HL-60 (cell line): Measurements from ENCODE around the gene GLT1D1.
A peak's percentile ranks its signal among the peaks of the same experiment; 100 is the strongest.

Experiments used
- DNase-seq, 2 experiments: peaks; one replicate each; pipeline ENCODE4 v3.0.0-alpha.2; 2010 to 2020; ENCODE audit warnings: low read depth in 1 of 2, low spot score in 1 of 2
- H3K27ac ChIP-seq: fragments of 250-450 bp; sonication (Bioruptor Pico); replicated peaks from 2 replicates; pipeline ENCODE4 v1.5.1; 2020; ENCODE audit warnings: mild to moderate bottlenecking, moderate library complexity
- H3K27me3 ChIP-seq: fragments of 250-450 bp; sonication (Bioruptor Pico); 2 replicates; pipeline ENCODE4 v1.5.1; 2021; ENCODE audit warnings: mild to moderate bottlenecking, moderate library complexity; ENCODE audit not compliant: insufficient read depth, poor library complexity, severe bottlenecking
- H3K4me3 ChIP-seq: replicated peaks from 2 replicates; pipeline ENCODE4 v1.5.1; 2011; ENCODE audit warnings: mild to moderate bottlenecking, control low read depth, low read length; ENCODE audit not compliant: insufficient read depth
- GABPA ChIP-seq: IDR thresholded peaks from 2 replicates; pipeline ENCODE4 v1.6.1; 2012; ENCODE audit warnings: low read depth
- POLR2AphosphoS5 ChIP-seq: IDR thresholded peaks from 2 replicates; pipeline ENCODE4 v1.6.1; 2012; ENCODE audit warnings: low read depth
- SPI1 ChIP-seq: IDR thresholded peaks from 2 replicates; pipeline ENCODE4 v1.6.1; 2012; ENCODE audit warnings: low read depth, mild to moderate bottlenecking, borderline replicate concordance
- TF ChIP-seq, protein P1 (sequence below): IDR thresholded peaks from 2 replicates; pipeline ENCODE4 v1.6.1; 2012; ENCODE audit warnings: low read depth; ENCODE audit not compliant: insufficient replicate concordance
- TF ChIP-seq, protein P2 (sequence below): IDR thresholded peaks from one replicate; pipeline ENCODE4 v1.5.1; 2011; ENCODE audit warnings: low read length, control low read depth, inconsistent platforms; ENCODE audit not compliant: insufficient read depth

GLT1D1 gene

GRCh38 chr12:128806573-128806972 lies 46.7 kb upstream of the GLT1D1 start:
- no peak overlapping the region for H3K27ac ChIP-seq
- no peak overlapping the region for H3K4me3 ChIP-seq
- DNase-seq: no peak
- TF ChIP-seq GABPA: no peak
- TF ChIP-seq, protein P1, sequence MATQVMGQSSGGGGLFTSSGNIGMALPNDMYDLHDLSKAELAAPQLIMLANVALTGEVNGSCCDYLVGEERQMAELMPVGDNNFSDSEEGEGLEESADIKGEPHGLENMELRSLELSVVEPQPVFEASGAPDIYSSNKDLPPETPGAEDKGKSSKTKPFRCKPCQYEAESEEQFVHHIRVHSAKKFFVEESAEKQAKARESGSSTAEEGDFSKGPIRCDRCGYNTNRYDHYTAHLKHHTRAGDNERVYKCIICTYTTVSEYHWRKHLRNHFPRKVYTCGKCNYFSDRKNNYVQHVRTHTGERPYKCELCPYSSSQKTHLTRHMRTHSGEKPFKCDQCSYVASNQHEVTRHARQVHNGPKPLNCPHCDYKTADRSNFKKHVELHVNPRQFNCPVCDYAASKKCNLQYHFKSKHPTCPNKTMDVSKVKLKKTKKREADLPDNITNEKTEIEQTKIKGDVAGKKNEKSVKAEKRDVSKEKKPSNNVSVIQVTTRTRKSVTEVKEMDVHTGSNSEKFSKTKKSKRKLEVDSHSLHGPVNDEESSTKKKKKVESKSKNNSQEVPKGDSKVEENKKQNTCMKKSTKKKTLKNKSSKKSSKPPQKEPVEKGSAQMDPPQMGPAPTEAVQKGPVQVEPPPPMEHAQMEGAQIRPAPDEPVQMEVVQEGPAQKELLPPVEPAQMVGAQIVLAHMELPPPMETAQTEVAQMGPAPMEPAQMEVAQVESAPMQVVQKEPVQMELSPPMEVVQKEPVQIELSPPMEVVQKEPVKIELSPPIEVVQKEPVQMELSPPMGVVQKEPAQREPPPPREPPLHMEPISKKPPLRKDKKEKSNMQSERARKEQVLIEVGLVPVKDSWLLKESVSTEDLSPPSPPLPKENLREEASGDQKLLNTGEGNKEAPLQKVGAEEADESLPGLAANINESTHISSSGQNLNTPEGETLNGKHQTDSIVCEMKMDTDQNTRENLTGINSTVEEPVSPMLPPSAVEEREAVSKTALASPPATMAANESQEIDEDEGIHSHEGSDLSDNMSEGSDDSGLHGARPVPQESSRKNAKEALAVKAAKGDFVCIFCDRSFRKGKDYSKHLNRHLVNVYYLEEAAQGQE: no peak
- no peak for TF ChIP-seq POLR2AphosphoS5
- TF ChIP-seq, protein P2, sequence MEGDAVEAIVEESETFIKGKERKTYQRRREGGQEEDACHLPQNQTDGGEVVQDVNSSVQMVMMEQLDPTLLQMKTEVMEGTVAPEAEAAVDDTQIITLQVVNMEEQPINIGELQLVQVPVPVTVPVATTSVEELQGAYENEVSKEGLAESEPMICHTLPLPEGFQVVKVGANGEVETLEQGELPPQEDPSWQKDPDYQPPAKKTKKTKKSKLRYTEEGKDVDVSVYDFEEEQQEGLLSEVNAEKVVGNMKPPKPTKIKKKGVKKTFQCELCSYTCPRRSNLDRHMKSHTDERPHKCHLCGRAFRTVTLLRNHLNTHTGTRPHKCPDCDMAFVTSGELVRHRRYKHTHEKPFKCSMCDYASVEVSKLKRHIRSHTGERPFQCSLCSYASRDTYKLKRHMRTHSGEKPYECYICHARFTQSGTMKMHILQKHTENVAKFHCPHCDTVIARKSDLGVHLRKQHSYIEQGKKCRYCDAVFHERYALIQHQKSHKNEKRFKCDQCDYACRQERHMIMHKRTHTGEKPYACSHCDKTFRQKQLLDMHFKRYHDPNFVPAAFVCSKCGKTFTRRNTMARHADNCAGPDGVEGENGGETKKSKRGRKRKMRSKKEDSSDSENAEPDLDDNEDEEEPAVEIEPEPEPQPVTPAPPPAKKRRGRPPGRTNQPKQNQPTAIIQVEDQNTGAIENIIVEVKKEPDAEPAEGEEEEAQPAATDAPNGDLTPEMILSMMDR: no peak
- H3K27me3 ChIP-seq: no peaks in the 10 kb centered on the region

GRCh38 chr12:128807161-128807724 lies 46.0 kb upstream of the GLT1D1 start:
- TF ChIP-seq POLR2AphosphoS5 (peak; percentile 45; the same call in 1 of the 2 replicates), GABPA (no peak), SPI1 (no peak)
- TF ChIP-seq, protein P1: no peak
- peak overlapping the region; percentile 33; the same call in 1 of the 2 replicates for H3K27ac ChIP-seq
- peak in 1 of 2 experiments; percentile 72 for DNase-seq

DNA sequence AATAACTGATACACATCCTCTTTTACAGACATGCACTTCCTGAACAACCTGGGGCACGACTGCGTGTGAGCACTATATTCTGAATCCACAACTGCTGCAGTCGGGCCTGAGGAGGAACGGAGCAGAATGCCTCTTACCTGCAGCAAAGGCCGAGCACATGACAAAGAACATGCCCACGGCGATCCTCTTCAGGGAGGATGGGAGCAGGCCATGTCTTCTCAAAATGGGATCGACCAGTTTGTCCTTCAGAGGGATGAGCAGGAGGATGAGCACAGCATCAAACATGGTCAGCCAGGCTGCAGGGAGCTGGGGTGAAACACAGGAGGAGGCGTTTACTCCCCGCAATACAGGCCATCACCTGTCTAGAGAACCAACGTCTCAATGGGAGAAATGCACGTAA lies 44.6 kb upstream of the GLT1D1 start:
- no peaks in the 10 kb centered on the region for H3K27me3 ChIP-seq
- TF ChIP-seq POLR2AphosphoS5 (no peak), GABPA (no peak), SPI1 (no peak)
- TF ChIP-seq, protein P2: no peak
- TF ChIP-seq, protein P1: no peak
- no peak for DNase-seq
- no peak overlapping the region for H3K4me3 ChIP-seq
- H3K27ac ChIP-seq: no peak overlapping the region

More at GRCh38 chr12:128807161-128807724, 46.0 kb upstream of the GLT1D1 start:
- no peaks in the 10 kb centered on the region for H3K27me3 ChIP-seq
- H3K4me3 ChIP-seq: peak overlapping the region; percentile 17
